Hepatocyte (in vitro differentiated cells): ENCODE data around the gene THAP4. TPM values are rescaled to one million over a fixed set of nuclear protein-coding genes. Genes with fewer than 3 reads are reported as not detected.

Experiments
- DNase-seq: peaks from one replicate; pipeline ENCODE4 v3.0.0-alpha.2; 2016; ENCODE audit warnings: low spot score
- H2AFZ ChIP-seq: fragments of 200-600 bp; sonication (generic); 2 replicates; pipeline ENCODE4 v1.6.0; 2016; ENCODE audit warnings: antibody characterized with exemption, mild to moderate bottlenecking
- H3K27ac ChIP-seq: fragments of 200-600 bp; sonication (generic); 2 replicates; pipeline ENCODE4 v1.5.1; 2016; ENCODE audit warnings: mild to moderate bottlenecking
- H3K27me3 ChIP-seq: fragments of 200-600 bp; sonication (generic); 2 replicates; pipeline ENCODE4 v1.6.1; 2016
- H3K36me3 ChIP-seq: fragments of 200-600 bp; sonication (generic); replicated peaks from 2 replicates; pipeline ENCODE4 v1.5.1; 2016; ENCODE audit warnings: low read depth; ENCODE audit not compliant: insufficient read depth
- H3K4me1 ChIP-seq: fragments of 200-600 bp; sonication (generic); 2 replicates; pipeline ENCODE4 v1.5.1; 2016; ENCODE audit warnings: mild to moderate bottlenecking, moderate library complexity; ENCODE audit not compliant: insufficient read depth
- H3K4me2 ChIP-seq: fragments of 200-600 bp; sonication (generic); 2 replicates; pipeline ENCODE4 v1.6.0; 2016
- H3K4me3 ChIP-seq: fragments of 200-600 bp; sonication (generic); 2 replicates; pipeline ENCODE4 v1.5.1; 2016; ENCODE audit warnings: mild to moderate bottlenecking
- H3K79me2 ChIP-seq: fragments of 200-600 bp; sonication (generic); 2 replicates; pipeline ENCODE4 v1.6.0; 2017; ENCODE audit warnings: mild to moderate bottlenecking
- H3K9me2 ChIP-seq: fragments of 200-600 bp; sonication (generic); replicated peaks from 2 replicates; pipeline ENCODE4 v1.6.0; 2017; ENCODE audit warnings: mild to moderate bottlenecking; ENCODE audit not compliant: insufficient read depth
- H3K9me3 ChIP-seq: fragments of 200-600 bp; sonication (generic); 2 replicates; pipeline ENCODE4 v1.5.1; 2016; ENCODE audit warnings: low read depth, mild to moderate bottlenecking
- H4K20me1 ChIP-seq: fragments of 200-600 bp; sonication (generic); 2 replicates; pipeline ENCODE4 v1.6.0; 2016; ENCODE audit warnings: mild to moderate bottlenecking; ENCODE audit not compliant: insufficient read depth, poor library complexity, severe bottlenecking
- EZH2 ChIP-seq: fragments of 200-600 bp; sonication (generic); IDR thresholded peaks from 2 replicates; pipeline ENCODE4 v1.6.1; 2016; ENCODE audit warnings: antibody characterized with exemption, mild to moderate bottlenecking, borderline replicate concordance
- EZH2phosphoT487 ChIP-seq: fragments of 200-600 bp; sonication (generic); IDR thresholded peaks from one replicate; pipeline ENCODE4 v1.6.1; 2018; ENCODE audit warnings: antibody characterized with exemption, mild to moderate bottlenecking, low read depth, moderate library complexity; ENCODE audit not compliant: unreplicated experiment, severe bottlenecking
- WGBS: methylation state at CpG from one replicate; pipeline ENCODE4 v1.1.6; 2016; ENCODE audit warnings: low lambda C conversion rate; ENCODE audit errors: missing lambda C conversion rate; 5-methylcytosine and 5-hydroxymethylcytosine counted together
- polyA plus RNA-seq: library from polyadenylated mRNA; unstranded; fragments of >200 nt; fragmentation: Nextera tagmentation; extraction: Ambion mirVana; gene quantifications from 2 replicates; pipeline ENCODE4 v1.2.1, GENCODE V29; 2016
- total RNA-seq: library from RNA; depleted of rRNA; stranded (reverse); fragments of >200 nt; gene quantifications from 2 replicates; pipeline ENCODE4 v1.2.3, GENCODE V29; 2014
- TF ChIP-seq, protein P1 (sequence below): fragments of 200-600 bp; sonication (generic); IDR thresholded peaks from 2 replicates; pipeline ENCODE4 v1.5.1; 2016; ENCODE audit warnings: antibody characterized with exemption, mild to moderate bottlenecking; ENCODE audit not compliant: poor library complexity

Gene THAP4
- total and polyA plus RNA-seq, 2 experiments from 2014 or later: 43.2 to 58.1 TPM

DNA sequence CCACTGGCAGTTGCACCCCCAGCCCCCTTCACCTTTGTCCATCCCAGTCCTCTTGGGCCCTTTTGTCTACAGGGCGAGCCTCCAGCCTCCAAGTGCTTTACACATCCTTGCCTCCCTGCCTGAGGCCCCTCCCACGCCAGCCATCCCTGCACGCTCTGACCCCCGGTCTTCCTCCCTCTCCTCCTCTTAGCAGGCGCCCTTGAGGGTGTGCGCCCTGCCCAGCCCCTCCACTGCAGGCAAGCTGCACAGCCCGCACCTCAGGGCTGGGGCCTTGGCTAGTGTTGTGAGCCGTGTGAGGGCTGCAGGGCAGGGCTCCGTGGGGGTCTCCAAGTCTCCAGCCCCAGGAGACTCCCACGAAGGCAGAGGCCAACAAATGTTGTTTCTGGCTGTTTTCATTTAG, 71.5 kb downstream of the THAP4 start:
- TF ChIP-seq, protein P1, sequence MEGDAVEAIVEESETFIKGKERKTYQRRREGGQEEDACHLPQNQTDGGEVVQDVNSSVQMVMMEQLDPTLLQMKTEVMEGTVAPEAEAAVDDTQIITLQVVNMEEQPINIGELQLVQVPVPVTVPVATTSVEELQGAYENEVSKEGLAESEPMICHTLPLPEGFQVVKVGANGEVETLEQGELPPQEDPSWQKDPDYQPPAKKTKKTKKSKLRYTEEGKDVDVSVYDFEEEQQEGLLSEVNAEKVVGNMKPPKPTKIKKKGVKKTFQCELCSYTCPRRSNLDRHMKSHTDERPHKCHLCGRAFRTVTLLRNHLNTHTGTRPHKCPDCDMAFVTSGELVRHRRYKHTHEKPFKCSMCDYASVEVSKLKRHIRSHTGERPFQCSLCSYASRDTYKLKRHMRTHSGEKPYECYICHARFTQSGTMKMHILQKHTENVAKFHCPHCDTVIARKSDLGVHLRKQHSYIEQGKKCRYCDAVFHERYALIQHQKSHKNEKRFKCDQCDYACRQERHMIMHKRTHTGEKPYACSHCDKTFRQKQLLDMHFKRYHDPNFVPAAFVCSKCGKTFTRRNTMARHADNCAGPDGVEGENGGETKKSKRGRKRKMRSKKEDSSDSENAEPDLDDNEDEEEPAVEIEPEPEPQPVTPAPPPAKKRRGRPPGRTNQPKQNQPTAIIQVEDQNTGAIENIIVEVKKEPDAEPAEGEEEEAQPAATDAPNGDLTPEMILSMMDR: no peak
- TF ChIP-seq EZH2: no peak
- no peak for TF ChIP-seq EZH2phosphoT487
- 67% methylated on average over 10 of the region's 10 CpGs for WGBS
- Histone ChIP-seq H3K36me3 (no peaks in the 10 kb centered on the region), H3K9me3 (no peaks in the 10 kb centered on the region), H4K20me1 (no peaks in the 10 kb centered on the region), H2AFZ (no peak overlapping the region), H3K4me2 (peak overlapping the region; percentile 68), H3K79me2 (peaks cover 21% of the 10 kb centered on the region), H3K9me2 (no peaks in the 10 kb centered on the region), H3K27ac (peak overlapping the region; percentile 90), H3K27me3 (no peaks in the 10 kb centered on the region), H3K4me1 (peaks cover 39% of the 10 kb centered on the region), H3K4me3 (no peak overlapping the region)
- DNase-seq: no peak

DNA sequence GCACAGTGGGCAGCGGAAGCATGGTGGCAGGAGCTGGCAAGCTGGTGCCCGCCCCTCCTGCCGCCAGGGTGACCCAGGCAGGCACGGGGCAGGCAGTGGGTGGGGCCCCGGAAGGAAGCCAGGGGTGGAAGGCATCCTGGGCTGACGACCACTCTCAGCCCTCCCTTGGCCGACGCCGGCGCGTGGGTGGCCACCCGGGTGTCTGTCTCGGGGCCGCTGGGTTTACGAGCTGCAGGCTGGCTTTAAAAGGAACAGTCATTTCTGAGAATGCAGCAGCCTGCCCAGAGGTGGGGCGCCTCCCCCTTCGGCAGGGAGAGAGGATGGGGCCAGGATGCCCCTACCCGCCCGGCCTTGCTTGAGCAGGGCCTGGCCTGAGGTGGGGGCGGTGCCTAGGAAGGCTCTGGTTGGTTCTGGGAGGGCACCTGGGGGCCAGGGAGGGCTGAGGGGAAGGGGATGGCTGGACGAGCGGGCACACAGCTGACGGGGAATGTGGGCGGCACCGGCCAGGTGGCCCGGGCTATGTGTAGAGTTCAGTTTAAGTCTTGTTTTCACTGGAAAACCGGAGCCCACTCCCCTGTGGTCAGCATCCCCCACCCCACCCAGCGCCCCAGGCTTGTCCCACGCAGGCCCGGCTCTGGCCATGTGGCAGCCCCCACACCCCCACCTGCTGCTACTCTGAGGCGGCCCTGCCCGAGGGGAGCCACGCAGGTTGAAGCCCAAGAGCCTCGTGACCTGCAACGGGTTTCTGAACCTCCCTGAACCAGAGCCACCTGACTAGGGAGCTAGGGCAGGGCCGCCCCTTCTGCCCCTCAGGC, 72.2 kb downstream of the THAP4 start:
- Histone ChIP-seq H3K9me3 (no peaks in the 10 kb centered on the region), H3K4me3 (no peak overlapping the region), H3K4me1 (peaks cover 44% of the 10 kb centered on the region), H3K9me2 (no peaks in the 10 kb centered on the region), H3K79me2 (peaks cover 26% of the 10 kb centered on the region), H3K4me2 (peak overlapping the region; percentile 68), H3K36me3 (no peaks in the 10 kb centered on the region), H3K27ac (peak overlapping the region; percentile 90), H3K27me3 (no peaks in the 10 kb centered on the region), H4K20me1 (no peaks in the 10 kb centered on the region), H2AFZ (no peak overlapping the region)
- 52% methylated on average over 28 of the region's 36 CpGs for whole genome bisulfite sequencing
- TF ChIP-seq, protein P1: no peak
- no peak for TF ChIP-seq EZH2
- TF ChIP-seq EZH2phosphoT487: no peak
- DNase-seq: peak; percentile 71

DNA sequence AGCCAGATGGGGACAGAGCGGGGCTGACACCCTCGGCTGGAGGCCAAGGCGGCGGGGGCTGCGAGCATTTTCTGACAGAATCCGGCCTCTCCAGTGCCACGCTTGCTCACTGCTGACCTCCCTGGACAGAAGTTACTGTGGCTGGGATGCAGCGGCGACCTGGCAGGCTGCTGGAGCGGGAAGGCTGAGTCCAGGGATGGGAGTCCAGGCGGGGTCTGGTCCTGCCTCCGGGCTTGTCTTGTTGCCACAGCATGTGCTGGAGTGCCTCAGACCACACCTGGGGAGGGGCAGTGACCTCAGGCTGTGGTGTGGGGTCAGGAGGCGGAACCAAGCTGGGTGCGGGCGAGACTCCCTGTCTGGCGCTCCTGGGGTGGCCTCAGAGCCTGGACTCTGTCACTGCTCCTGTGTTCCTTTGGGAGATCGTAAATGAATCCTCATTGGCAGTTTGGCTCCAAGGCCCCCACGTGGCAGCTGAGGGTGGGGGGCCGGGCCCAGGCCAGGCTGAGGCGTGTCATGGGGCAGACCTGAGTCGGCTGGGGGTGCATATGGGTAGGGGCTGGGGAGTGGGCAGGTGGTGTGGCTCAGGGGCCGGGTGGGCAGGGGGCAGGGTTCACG, 72.9 kb downstream of the THAP4 start:
- peaks cover 32% of the 10 kb centered on the region for H3K79me2 ChIP-seq
- no peak for TF ChIP-seq EZH2
- TF ChIP-seq, protein P1: no peak
- no peak for TF ChIP-seq EZH2phosphoT487

More for the DNA sequence above, 72.9 kb downstream of the THAP4 start:
- H3K9me3 ChIP-seq: no peaks in the 10 kb centered on the region
- WGBS: 58% methylated on average over 21 of the region's 23 CpGs
- no peaks in the 10 kb centered on the region for H4K20me1 ChIP-seq
- H3K36me3 ChIP-seq: no peaks in the 10 kb centered on the region
- peak overlapping the region; percentile 68 for H3K4me2 ChIP-seq
- H3K4me3 ChIP-seq: no peak overlapping the region
- H3K9me2 ChIP-seq: no peaks in the 10 kb centered on the region
- no peaks in the 10 kb centered on the region for H3K27me3 ChIP-seq
- DNase-seq: peak; percentile 52
- H3K4me1 ChIP-seq: peaks cover 44% of the 10 kb centered on the region
- H3K27ac ChIP-seq: peak overlapping the region; percentile 90
- H2AFZ ChIP-seq: no peak overlapping the region
